LNCAP (cell line): ENCODE results near the gene C1orf116.

Source experiments
- TF ChIP-seq, protein P1 (sequence below): fragments of 450-650 bp; IDR thresholded peaks from 2 replicates; pipeline ENCODE4 v1.5.1; 2017; ENCODE audit warnings: mild to moderate bottlenecking

Gene C1orf116

GRCh38 chr1:206969090-206969489 lies 63.5 kb downstream of the C1orf116 start:
- TF ChIP-seq, protein P1, sequence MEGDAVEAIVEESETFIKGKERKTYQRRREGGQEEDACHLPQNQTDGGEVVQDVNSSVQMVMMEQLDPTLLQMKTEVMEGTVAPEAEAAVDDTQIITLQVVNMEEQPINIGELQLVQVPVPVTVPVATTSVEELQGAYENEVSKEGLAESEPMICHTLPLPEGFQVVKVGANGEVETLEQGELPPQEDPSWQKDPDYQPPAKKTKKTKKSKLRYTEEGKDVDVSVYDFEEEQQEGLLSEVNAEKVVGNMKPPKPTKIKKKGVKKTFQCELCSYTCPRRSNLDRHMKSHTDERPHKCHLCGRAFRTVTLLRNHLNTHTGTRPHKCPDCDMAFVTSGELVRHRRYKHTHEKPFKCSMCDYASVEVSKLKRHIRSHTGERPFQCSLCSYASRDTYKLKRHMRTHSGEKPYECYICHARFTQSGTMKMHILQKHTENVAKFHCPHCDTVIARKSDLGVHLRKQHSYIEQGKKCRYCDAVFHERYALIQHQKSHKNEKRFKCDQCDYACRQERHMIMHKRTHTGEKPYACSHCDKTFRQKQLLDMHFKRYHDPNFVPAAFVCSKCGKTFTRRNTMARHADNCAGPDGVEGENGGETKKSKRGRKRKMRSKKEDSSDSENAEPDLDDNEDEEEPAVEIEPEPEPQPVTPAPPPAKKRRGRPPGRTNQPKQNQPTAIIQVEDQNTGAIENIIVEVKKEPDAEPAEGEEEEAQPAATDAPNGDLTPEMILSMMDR: no peak
